Psoas muscle (tissue), 8 donors: ENCODE measurements around the gene ERAS. TPM values are rescaled to one million over a fixed set of nuclear protein-coding genes. Genes with fewer than 3 reads are reported as not detected.

Source experiments
- ATAC-seq, 4 donors: fragments of 200-7000 bp; cut with Tn5 transposase; one replicate each; pipeline ENCODE4 v1.9.1; 2020; ENCODE audit warnings: moderate library complexity in 3 of 4, mild to moderate bottlenecking in 2 of 4
- DNase-seq, 2 donors: peaks; one replicate each; pipeline ENCODE4 v3.0.0-alpha.2; 2020
- H3K27ac ChIP-seq: fragments of 200-600 bp; one replicate; pipeline ENCODE4 v1.8.0; 2022
- H3K27me3 ChIP-seq, 3 donors: fragments of 200-600 bp in 1 of 3; one replicate each; pipeline versions ENCODE4 v1.6.1 to v1.8.0; 2013 to 2022; ENCODE audit warnings: low read length in 2 of 3, mild to moderate bottlenecking in 2 of 3, moderate library complexity in 1 of 3; ENCODE audit not compliant: insufficient read depth in 3 of 3
- H3K36me3 ChIP-seq, 2 donors: fragments of 200-600 bp in 1 of 2; one replicate each; pipeline versions ENCODE4 v1.6.1 to v1.8.0; 2013 to 2022; ENCODE audit warnings: low read depth in 1 of 2, mild to moderate bottlenecking in 1 of 2, moderate library complexity in 1 of 2; ENCODE audit not compliant: insufficient read depth in 1 of 2
- H3K4me1 ChIP-seq: fragments of 200-600 bp; one replicate; pipeline ENCODE4 v1.8.0; 2022
- H3K4me3 ChIP-seq: fragments of 200-600 bp; one replicate; pipeline ENCODE4 v1.8.0; 2022; ENCODE audit warnings: mild to moderate bottlenecking
- H3K9me3 ChIP-seq: fragments of 200-600 bp; one replicate; pipeline ENCODE4 v1.8.0; 2022
- CTCF ChIP-seq: fragments of 200-600 bp; IDR thresholded peaks from one replicate; pipeline ENCODE4 v1.8.0; 2022; ENCODE audit warnings: antibody characterized with exemption
- WGBS, 3 donors: extraction: QIAGEN DNeasy Blood & Tissue Kit; methylation state at CpG; one replicate each; pipeline versions ENCODE4 v1.1.6 to v1.1.7; 2013; 5-methylcytosine and 5-hydroxymethylcytosine counted together
- intact Hi-C, 2 donors: fragments of 100-400 bp; cut with DNase I; formaldehyde crosslinking; loops; one replicate each; pipeline versions ENCODE4 v1.11.0 to v1.14.2; 2022
- polyA plus RNA-seq, 3 donors: library from polyadenylated mRNA; stranded (reverse); fragments of 200-250 nt; gene quantifications; one replicate each; pipeline ENCODE4 v1.2.3, GENCODE V29; 2013
- total RNA-seq, 4 donors: library from RNA; stranded (reverse); fragmentation: NEBNext Ultra II Directional in 2 of 4; extraction: Animal tissue kit (Norgen Biotek cat#: 25700) in 2 of 4; gene quantifications; one replicate each; pipeline versions ENCODE4 v1.2.1 to v1.2.4, GENCODE V29; 2021 to 2023
- donor health status: healthy with polysubstance abuse.
- donor health status: DM: no; HTN: no; CAD: no; lungs with moderate emphysema.
- donor health status: Bipolar disorder and iron deficiency.
- donor health status: healthy.
- donor health status: DM: yes; HTN: yes; CAD: no.
- donor health status: DM: no; HTN: no; CAD: no.
- donor health status: DM: no; HTN: no; CAD: no.
- donor health status: DM: yes; HTN: yes; CAD: no.

Gene ERAS
- total and polyA plus RNA-seq, 7 donors: not detected

DNA sequence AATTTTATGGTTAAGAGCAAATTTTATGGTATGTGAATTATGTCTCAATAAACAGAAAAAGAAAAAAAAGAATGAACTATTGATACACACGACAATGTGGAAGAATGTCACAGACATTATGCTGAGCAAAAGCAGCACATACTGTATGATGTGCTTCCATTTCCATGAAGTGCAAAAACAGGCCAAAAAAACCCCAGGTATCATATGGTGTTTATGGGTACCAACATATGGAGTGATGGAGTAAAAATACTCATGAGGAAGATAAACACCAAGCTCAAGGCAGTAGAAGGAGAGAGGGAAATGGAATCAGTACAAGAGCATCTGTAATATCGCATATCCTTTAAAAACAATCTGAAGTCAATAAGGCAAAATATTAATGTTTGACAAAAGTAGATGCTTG, 44.1 kb upstream of the ERAS start:
- Histone ChIP-seq H3K4me1 (no peaks in the 10 kb centered on the region), H3K9me3 (no peaks in the 10 kb centered on the region), H3K4me3 (no peak overlapping the region), H3K27ac (no peak overlapping the region), H3K36me3 (no peaks in the 10 kb centered on the region), H3K27me3 (peaks cover 0 to 18% (median 0%) of the 10 kb centered on the region in 3 donors)
- TF ChIP-seq CTCF: no peak
- DNase-seq (no peak), ATAC-seq (no peak)
- intact Hi-C loops: no loop called here
- 64 to 71% (median 68%) methylated on average over 2 of the region's 2 CpGs for WGBS, 3 donors

DNA sequence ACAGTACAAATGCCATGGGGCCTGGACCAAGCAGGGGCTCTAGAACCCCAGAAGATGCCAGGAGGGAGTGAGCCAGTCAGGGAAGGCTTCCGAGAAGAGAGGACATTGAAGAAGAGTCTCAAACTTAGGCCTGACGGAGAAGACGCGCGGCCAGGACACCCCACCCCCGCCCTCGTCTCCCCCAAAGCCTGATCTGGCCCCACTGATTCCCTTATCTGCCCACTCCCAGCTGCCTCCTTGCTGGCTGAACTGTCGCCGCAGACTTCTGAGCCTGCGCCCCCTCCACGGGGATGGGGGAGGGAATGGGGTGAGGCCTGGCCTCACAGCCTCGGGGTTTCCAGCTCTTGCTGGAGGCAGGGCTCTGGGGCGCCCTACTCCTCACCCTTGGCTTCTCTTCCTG, 43.5 kb upstream of the ERAS start:
- Histone ChIP-seq H3K9me3 (no peaks in the 10 kb centered on the region), H3K4me3 (no peak overlapping the region), H3K27ac (no peak overlapping the region), H3K36me3 (no peaks in the 10 kb centered on the region), H3K4me1 (no peaks in the 10 kb centered on the region), H3K27me3 (peaks cover 0 to 24% (median 0%) of the 10 kb centered on the region in 3 donors)
- no peak for ATAC-seq
- WGBS, 3 donors: 77 to 87% (median 85%) methylated on average over 10 to 13 of the region's 13 CpGs
- DNase-seq: no peak
- TF ChIP-seq CTCF: no peak
- intact Hi-C loops: no loop called here

DNA sequence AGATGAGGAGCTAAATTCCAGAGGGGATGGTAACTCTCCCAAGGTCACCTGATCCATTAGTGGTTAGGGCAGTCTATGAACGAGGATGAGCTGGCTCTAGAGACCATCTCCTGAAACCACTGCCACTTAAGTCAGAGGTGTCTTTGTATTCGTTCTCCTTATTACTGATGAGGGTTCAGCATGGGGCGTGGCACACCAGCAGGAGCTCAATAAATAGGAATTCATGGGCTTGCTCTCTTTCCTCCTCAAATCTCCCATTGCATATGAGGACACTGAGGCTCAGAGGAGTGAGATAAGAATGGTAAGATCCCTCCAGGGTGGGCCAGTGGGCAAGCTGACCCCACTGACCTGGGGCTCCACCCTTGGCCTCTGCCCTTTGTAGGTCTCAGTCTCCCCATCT, 41.6 kb upstream of the ERAS start:
- Histone ChIP-seq H3K27me3 (peaks cover 0 to 37% (median 0%) of the 10 kb centered on the region in 3 donors), H3K4me3 (no peak overlapping the region), H3K9me3 (no peaks in the 10 kb centered on the region), H3K36me3 (no peaks in the 10 kb centered on the region), H3K4me1 (no peaks in the 10 kb centered on the region), H3K27ac (no peak overlapping the region)
- 55 to 58% (median 56%) methylated on average over 3 of the region's 3 CpGs for WGBS, 3 donors
- DNase-seq (no peak), ATAC-seq (no peak)
- intact Hi-C loops: no loop called here
- TF ChIP-seq CTCF: no peak

DNA sequence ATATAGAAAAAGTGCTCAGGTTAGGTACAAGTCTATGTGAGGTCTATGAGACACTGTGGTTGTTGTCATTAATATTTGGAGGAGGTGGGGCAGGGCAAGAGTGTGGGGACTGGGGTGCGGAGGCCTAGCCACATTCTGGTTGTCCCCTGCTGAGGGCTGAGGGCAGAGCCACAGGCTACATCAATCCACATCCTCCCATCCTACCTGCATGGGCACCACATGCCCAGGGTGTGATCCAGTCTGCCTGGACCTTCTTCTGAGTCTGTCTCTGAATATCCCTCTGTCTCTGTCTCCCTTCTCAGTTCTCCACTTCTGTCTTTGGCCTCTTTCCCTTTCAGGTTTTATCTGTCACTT, 41.1 kb upstream of the ERAS start:
- WGBS, 3 donors: 70 to 100% methylated on average over 1 of the region's 1 CpG; no CpG with 5 or more reads in 1 of the 3 donors
- DNase-seq: no peak
- no peak overlapping the region for H3K27ac ChIP-seq
- ATAC-seq: no peak
- H3K36me3 ChIP-seq: no peaks in the 10 kb centered on the region
- intact Hi-C loops: no loop called here
- H3K4me1 ChIP-seq: no peaks in the 10 kb centered on the region
- peaks cover 0 to 37% (median 0%) of the 10 kb centered on the region in 3 donors for H3K27me3 ChIP-seq
- TF ChIP-seq CTCF: no peak
- no peaks in the 10 kb centered on the region for H3K9me3 ChIP-seq
- H3K4me3 ChIP-seq: no peak overlapping the region

GRCh38 chrX:48785540-48786214, 40.6 kb upstream of the ERAS start:
- intact Hi-C loops: no loop called here
- no peaks in the 10 kb centered on the region for H3K36me3 ChIP-seq
- H3K4me3 ChIP-seq: no peak overlapping the region
- ATAC-seq: no peak
- no peaks in the 10 kb centered on the region for H3K4me1 ChIP-seq
- H3K27ac ChIP-seq: no peak overlapping the region
- 75 to 89% (median 84%) methylated on average over 16 of the region's 16 CpGs for WGBS, 3 donors
- peaks cover 0 to 37% (median 0%) of the 10 kb centered on the region in 3 donors for H3K27me3 ChIP-seq
- H3K9me3 ChIP-seq: no peaks in the 10 kb centered on the region
- DNase-seq: no peak
- no peak for TF ChIP-seq CTCF
